ENCODE measurements around the gene UPK1B. TPM values are rescaled to one million over a fixed set of nuclear protein-coding genes. Genes with fewer than 3 reads are reported as not detected.

Gene UPK1B
- total RNA-seq, 4 donors from 2014 or later, result not detected

- H3K4me1 ChIP-seq, result no peaks in the 10 kb centered on the region
- H3K27ac ChIP-seq, result no peak overlapping the region
- ATAC-seq (no peak), DNase-seq (no peak)
- TF ChIP-seq CTCF (IDR thresholded peaks at IDR 0.05 in 4 of 5, conservative IDR thresholded peaks at IDR 0.05 in 1 of 5) (no peak), POLR2A (IDR thresholded peaks at IDR 0.05) (no peak)
- no peaks in the 10 kb centered on the region for H3K36me3 ChIP-seq
- H3K9me3 ChIP-seq, result no peaks in the 10 kb centered on the region
- in situ Hi-C loops (cut with MboI; ENCODE audit: low sequenced_read_pairs in 4 of 4) (no loop called here), intact Hi-C loops (cut with DNase I; ENCODE audit: low total_unique reads) (no loop called here)
- H3K27me3 ChIP-seq, result no peaks in the 10 kb centered on the region
- H3K4me3 ChIP-seq, result no peak overlapping the region
Observed at GRCh38 chr3:119140466-119140865, 32.9 kb upstream of the UPK1B start.

GRCh38 chr3:119145128-119145499 is 28.3 kb upstream of the UPK1B start:
- Histone ChIP-seq H3K36me3 (no peaks in the 10 kb centered on the region), H3K9me3 (no peaks in the 10 kb centered on the region), H3K4me1 (no peaks in the 10 kb centered on the region), H3K4me3 (no peak overlapping the region), H3K27ac (no peak overlapping the region), H3K27me3 (no peaks in the 10 kb centered on the region)
- intact Hi-C loops (cut with DNase I; ENCODE audit: low total_unique reads) (no loop called here), in situ Hi-C loops (cut with MboI; ENCODE audit: low sequenced_read_pairs in 4 of 4) (no loop called here)
- DNase-seq (no peak), ATAC-seq (no peak)
- TF ChIP-seq POLR2A (IDR thresholded peaks at IDR 0.05) (no peak), CTCF (IDR thresholded peaks at IDR 0.05 in 4 of 5, conservative IDR thresholded peaks at IDR 0.05 in 1 of 5) (no peak)

DNA sequence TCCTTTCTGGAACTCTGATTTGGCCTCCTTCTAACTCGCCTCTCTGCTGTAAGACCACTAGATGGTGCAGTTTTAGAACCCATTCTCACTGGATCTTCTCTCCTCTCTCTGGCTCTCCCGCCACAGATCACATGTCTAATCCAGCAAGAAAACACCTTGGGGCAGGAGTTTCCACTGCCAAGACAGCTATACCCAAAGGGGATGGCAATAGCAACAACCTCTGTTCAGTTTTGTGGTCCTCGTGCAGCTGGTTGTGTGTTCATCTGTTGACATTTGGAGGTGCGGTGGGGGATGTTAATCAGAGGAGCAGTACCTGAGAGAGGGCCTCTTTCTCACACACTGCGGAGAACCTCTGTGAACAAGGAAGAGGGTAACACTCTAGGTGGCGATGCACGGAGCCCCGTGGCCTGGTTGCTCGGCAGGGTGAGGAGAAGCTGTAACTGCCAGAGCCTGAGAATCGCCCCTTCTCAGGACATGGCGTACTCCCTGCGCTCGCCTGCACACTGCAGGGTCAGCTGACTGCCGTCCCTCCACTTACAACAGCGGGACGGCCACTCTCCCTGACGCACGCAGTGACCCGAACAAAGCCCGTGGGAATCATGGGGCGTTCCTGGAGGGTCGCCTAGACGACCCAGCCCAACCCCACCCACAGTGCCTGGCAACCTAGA is 27.8 kb upstream of the UPK1B start, which contains the start of gene TEX55:
TEX55 (plus strand) TSS at position 666 of the 668 bp plus-strand sequence. CDS start 25 bp downstream, outside the sequence.
- intact Hi-C loops (cut with DNase I; ENCODE audit: low total_unique reads), result no loop called here
- DNase-seq, result no peak
- ATAC-seq, result no peak
- no peak for TF ChIP-seq CTCF (IDR thresholded peaks at IDR 0.05 in 4 of 5, conservative IDR thresholded peaks at IDR 0.05 in 1 of 5)
- TF ChIP-seq POLR2A (IDR thresholded peaks at IDR 0.05), result no peak
- Histone ChIP-seq H3K27ac (no peak within 1 kb of the TSS), H3K4me3 (no peak within 1 kb of the TSS), H3K27me3 (no peaks in the 10 kb centered on the region), H3K36me3 (no peaks in the 10 kb centered on the region), H3K4me1 (no peaks in the 10 kb centered on the region), H3K9me3 (no peaks in the 10 kb centered on the region)
- in situ Hi-C loops (cut with MboI; ENCODE audit: low sequenced_read_pairs in 4 of 4), result no loop called here

- TF ChIP-seq POLR2A (IDR thresholded peaks at IDR 0.05), result no peak
- TF ChIP-seq CTCF (IDR thresholded peaks at IDR 0.05 in 4 of 5, conservative IDR thresholded peaks at IDR 0.05 in 1 of 5), result no peak
- in situ Hi-C loops (cut with MboI; ENCODE audit: low sequenced_read_pairs in 4 of 4) (no loop called here), intact Hi-C loops (cut with DNase I; ENCODE audit: low total_unique reads) (no loop called here)
- Histone ChIP-seq H3K4me3 (no peak overlapping the region), H3K36me3 (no peaks in the 10 kb centered on the region), H3K27ac (no peak overlapping the region), H3K4me1 (no peaks in the 10 kb centered on the region), H3K27me3 (no peaks in the 10 kb centered on the region), H3K9me3 (no peaks in the 10 kb centered on the region)
- no peak for ATAC-seq
- no peak for DNase-seq
Observed at GRCh38 chr3:119146578-119147375, 26.6 kb upstream of the UPK1B start.
